ENCODE data around the gene LEKR1. TPM values are rescaled to one million over a fixed set of nuclear protein-coding genes. Genes with fewer than 3 reads are reported as not detected.
"Not testable (repeated sequence)": the region's sequence is repeated elsewhere in the genome, so short reads cannot be mapped to it uniquely, and the experiment has no call there.

Gene LEKR1
- total RNA-seq, 4 donors from 2014 or later = 0.30 to 3.7 (median 2.7) TPM

GRCh38 chr3:156902916-156903315 lies 76.8 kb downstream of the LEKR1 start:
- Histone ChIP-seq H3K4me3 (no peak overlapping the region), H3K27me3 (no peaks in the 10 kb centered on the region), H3K9me3 (no peaks in the 10 kb centered on the region), H3K36me3 (no peaks in the 10 kb centered on the region), H3K4me1 (peaks cover 0 to 3% (median 0%) of the 10 kb centered on the region in 4 donors), H3K27ac (peak overlapping the region in 1 of 4 donors; percentile 10)
- no peak for TF ChIP-seq POLR2A (IDR thresholded peaks at IDR 0.05)
- TF ChIP-seq EP300 (IDR thresholded peaks at IDR 0.05) = no peak
- no peak for TF ChIP-seq CTCF (IDR thresholded peaks at IDR 0.05)
- no peak for DNase-seq (ENCODE audit: low spot score in 2 of 2)

DNA sequence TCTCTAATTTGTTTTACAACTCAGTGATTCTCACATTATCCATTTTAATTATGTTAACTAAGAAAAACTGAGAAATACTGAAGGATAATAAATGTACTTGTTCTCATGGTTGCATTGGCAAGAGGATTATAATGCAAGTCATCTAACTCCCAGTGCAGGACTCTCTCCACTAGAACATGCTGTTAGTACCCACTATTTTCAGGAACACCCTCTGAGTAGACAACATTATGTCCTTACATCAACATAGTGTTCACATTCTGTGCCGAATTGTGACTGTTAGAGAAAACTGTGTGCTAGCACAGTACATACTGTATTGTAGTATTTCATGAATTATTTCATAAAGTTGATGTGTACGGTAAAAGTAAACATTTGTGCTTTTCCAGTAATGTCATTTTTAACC lies 80.1 kb downstream of the LEKR1 start:
- 68 to 69% methylated on average over 2 of the region's 2 CpGs for WGBS, 2 donors
- no peak overlapping the region for H3K4me3 ChIP-seq
- H3K27ac ChIP-seq = peak overlapping the region in 1 of 4 donors; percentile 84
- H3K27me3 ChIP-seq = no peaks in the 10 kb centered on the region
- H3K4me1 ChIP-seq = peaks cover 0 to 3% (median 0%) of the 10 kb centered on the region in 4 donors
- no peak for DNase-seq (ENCODE audit: low spot score in 2 of 2)
- H3K36me3 ChIP-seq = no peaks in the 10 kb centered on the region
- H3K9me3 ChIP-seq = no peaks in the 10 kb centered on the region
- peak; percentile 45 to 86 for TF ChIP-seq EP300 (IDR thresholded peaks at IDR 0.05)
- no peak for TF ChIP-seq CTCF (IDR thresholded peaks at IDR 0.05)

DNA sequence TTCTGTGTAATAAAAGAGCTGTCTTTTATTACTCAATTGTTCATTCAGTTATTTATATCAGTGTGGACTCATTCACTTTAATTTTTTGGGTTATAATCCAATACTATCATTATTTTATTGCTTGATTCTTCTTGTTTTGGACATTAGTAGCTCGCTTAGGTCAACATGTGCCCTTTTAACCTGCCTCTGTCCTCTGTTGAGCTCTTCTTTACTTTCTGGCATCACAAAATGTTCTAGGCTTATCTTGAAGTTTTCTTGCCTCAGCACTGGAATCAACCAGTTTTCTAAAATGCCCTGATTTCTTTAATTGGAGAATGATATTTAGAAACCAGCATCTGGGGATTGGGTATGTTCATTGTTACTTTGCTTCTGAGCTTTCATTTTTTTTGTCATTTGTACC lies 82.2 kb downstream of the LEKR1 start:
- Histone ChIP-seq H3K9me3 (no peaks in the 10 kb centered on the region), H3K27me3 (no peaks in the 10 kb centered on the region), H3K36me3 (no peaks in the 10 kb centered on the region), H3K4me1 (peaks cover 0 to 3% (median 0%) of the 10 kb centered on the region in 4 donors), H3K4me3 (no peak overlapping the region), H3K27ac (peak overlapping the region in 2 of 4 donors; percentile 70 to 84)
- no peak for DNase-seq (ENCODE audit: low spot score in 2 of 2)
- TF ChIP-seq POLR2A (IDR thresholded peaks at IDR 0.05) = no peak
- TF ChIP-seq EP300 (IDR thresholded peaks at IDR 0.05) = peak; percentile 24 to 88
- no peak for TF ChIP-seq CTCF (IDR thresholded peaks at IDR 0.05)
- 57 to 71% methylated on average over 1 of the region's 1 CpG for WGBS, 2 donors

DNA sequence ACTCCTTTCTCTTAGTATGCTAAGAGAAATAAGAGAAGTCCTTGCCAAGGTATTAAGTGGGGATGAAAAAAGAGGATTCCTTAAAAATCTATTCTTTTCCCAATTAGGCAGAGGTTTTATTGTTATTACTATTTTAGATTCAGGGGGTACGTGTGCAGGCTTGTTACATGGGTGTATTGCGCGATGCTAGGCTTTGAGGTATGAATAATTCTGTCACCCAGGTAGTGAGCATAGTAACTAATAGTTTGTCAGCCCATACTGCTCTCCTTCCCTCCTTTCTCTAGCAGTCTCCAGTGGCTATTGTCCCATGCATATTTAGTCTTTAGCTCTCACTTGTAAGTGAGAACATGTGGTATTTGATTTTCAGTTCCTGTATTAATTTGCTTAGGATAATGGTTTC lies 83.9 kb downstream of the LEKR1 start:
- Histone ChIP-seq H3K4me1 (peaks cover 0 to 3% (median 0%) of the 10 kb centered on the region in 4 donors), H3K36me3 (no peaks in the 10 kb centered on the region), H3K27ac (no peak overlapping the region), H3K9me3 (no peaks in the 10 kb centered on the region), H3K4me3 (no peak overlapping the region), H3K27me3 (no peaks in the 10 kb centered on the region)
- DNase-seq (ENCODE audit: low spot score in 2 of 2) = no peak
- WGBS, 2 donors = 88 to 91% methylated on average over 3 of the region's 3 CpGs
- TF ChIP-seq POLR2A (IDR thresholded peaks at IDR 0.05) (no peak), EP300 (IDR thresholded peaks at IDR 0.05) (no peak), CTCF (IDR thresholded peaks at IDR 0.05) (no peak)

GRCh38 chr3:156910831-156911230 lies 84.7 kb downstream of the LEKR1 start:
- not testable (repeated sequence) for H3K27ac ChIP-seq; H3K4me3 ChIP-seq; H3K27me3 ChIP-seq; H3K36me3 ChIP-seq; H3K4me1 ChIP-seq; H3K9me3 ChIP-seq; DNase-seq (ENCODE audit: low spot score in 2 of 2)
- 15 to 19% methylated on average over 2 of the region's 2 CpGs for whole genome bisulfite sequencing, 2 donors

GRCh38 chr3:156914300-156914699 lies 88.1 kb downstream of the LEKR1 start:
- not testable (repeated sequence) for H3K27ac ChIP-seq; H3K27me3 ChIP-seq; DNase-seq (ENCODE audit: low spot score in 2 of 2); H3K4me1 ChIP-seq; H3K36me3 ChIP-seq; H3K9me3 ChIP-seq; H3K4me3 ChIP-seq
- WGBS, 2 donors = 94 to 97% methylated on average over 2 of the region's 2 CpGs

All from tibial nerve (tissue), 4 donors.